GM13977 (cell line): ENCODE measurements around the gene RGS19.

Experiments used
- DNase-seq: peaks from one replicate; pipeline ENCODE4 v3.0.0; 2012; ENCODE audit warnings: low spot score
- in situ Hi-C: fragments of 300-500 bp; cut with MboI; formaldehyde crosslinking; loops from one replicate; pipeline ENCODE4 v1.12.0; 2022; ENCODE audit warnings: low sequenced_read_pairs, low pct_unique_long_range_greater_than_20kb, mixed read lengths, inconsistent platforms; ENCODE audit not compliant: unreplicated experiment
- TF ChIP-seq, protein P1 (sequence below): IDR thresholded peaks from 2 replicates; pipeline ENCODE4 v1.5.1; 2012; ENCODE audit warnings: mild to moderate bottlenecking, control low read depth; ENCODE audit not compliant: insufficient read depth; ENCODE audit errors: extremely low read depth, missing control alignments

RGS19 gene

DNA sequence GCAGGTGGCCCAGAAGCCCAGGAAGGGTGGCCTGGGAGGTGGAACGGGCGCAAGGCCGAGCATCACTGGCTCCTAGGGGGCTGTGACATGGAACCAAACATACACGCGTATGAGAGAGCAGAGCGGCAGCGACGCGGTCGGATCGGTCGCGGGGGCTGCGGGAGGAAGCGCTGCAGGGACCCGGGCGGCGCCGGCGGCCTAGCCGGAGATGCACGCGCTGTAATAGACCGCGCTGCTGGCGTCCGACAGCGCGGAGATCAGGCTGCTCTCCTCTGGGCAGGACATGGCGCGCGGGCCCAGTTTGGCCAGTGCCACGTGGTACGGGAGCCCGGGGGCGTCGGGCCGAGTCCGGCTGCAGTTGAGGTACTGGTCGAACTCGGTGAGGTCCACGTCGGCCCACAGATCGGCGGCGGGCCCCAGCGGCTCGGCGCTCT is 31.3 kb downstream of the RGS19 start:
- TF ChIP-seq, protein P1, sequence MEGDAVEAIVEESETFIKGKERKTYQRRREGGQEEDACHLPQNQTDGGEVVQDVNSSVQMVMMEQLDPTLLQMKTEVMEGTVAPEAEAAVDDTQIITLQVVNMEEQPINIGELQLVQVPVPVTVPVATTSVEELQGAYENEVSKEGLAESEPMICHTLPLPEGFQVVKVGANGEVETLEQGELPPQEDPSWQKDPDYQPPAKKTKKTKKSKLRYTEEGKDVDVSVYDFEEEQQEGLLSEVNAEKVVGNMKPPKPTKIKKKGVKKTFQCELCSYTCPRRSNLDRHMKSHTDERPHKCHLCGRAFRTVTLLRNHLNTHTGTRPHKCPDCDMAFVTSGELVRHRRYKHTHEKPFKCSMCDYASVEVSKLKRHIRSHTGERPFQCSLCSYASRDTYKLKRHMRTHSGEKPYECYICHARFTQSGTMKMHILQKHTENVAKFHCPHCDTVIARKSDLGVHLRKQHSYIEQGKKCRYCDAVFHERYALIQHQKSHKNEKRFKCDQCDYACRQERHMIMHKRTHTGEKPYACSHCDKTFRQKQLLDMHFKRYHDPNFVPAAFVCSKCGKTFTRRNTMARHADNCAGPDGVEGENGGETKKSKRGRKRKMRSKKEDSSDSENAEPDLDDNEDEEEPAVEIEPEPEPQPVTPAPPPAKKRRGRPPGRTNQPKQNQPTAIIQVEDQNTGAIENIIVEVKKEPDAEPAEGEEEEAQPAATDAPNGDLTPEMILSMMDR = no peak
- in situ Hi-C loops = no loop called here
- no peak for DNase-seq

DNA sequence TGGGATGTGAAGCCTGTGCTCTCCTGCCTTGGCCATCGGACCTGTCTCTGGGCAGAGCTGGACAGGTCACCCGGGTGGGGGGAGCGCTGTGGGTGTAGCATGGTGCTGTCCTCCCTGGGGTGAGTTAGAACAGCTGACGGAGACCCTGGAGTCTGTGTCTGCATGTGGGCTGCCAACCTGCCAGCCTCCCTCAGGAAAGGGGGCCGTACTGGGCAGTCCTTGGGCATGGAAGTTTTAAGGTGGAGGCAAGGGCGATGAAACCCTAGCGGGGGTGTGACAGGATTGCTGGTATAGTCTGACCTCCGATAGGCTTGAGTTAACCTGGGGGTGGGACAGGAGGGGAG is 32.3 kb downstream of the RGS19 start:
- TF ChIP-seq, protein P1 = no peak
- in situ Hi-C loops = no loop called here
- no peak for DNase-seq

DNA sequence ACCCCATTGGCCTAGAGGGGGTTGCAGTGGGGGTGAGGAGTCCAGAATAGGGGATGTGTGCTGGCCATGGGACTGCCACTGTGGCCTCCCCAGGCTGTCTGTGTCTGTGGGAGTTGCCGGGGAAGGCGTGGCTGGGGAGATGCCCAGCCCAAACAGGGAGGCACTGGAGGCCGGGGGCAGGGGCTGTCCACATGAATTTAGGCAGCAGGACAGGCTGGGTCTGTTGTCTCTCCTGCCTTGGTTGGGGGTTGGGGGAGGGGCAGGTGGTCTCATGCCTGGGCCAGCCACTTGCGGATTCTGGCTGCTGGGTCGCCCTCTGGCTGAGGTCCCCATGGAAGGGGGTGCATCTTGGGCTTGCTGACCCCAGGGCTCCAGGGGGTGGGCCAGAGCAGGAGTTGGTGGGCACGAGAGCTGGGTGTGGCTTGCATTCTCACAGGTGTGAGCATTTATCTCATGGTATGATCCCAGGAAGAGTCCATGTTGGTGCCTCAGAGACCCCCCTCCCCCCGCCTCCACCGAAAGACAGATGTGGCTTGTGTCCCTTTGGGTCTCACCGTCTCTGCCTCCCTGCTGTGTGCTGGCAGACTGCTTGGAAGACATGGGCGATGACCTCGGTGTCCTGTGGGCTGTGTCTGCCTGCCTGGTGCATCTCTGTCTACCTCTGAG is 33.8 kb downstream of the RGS19 start:
- TF ChIP-seq, protein P1 = no peak
- in situ Hi-C loops = no loop called here
- DNase-seq = no peak

DNA sequence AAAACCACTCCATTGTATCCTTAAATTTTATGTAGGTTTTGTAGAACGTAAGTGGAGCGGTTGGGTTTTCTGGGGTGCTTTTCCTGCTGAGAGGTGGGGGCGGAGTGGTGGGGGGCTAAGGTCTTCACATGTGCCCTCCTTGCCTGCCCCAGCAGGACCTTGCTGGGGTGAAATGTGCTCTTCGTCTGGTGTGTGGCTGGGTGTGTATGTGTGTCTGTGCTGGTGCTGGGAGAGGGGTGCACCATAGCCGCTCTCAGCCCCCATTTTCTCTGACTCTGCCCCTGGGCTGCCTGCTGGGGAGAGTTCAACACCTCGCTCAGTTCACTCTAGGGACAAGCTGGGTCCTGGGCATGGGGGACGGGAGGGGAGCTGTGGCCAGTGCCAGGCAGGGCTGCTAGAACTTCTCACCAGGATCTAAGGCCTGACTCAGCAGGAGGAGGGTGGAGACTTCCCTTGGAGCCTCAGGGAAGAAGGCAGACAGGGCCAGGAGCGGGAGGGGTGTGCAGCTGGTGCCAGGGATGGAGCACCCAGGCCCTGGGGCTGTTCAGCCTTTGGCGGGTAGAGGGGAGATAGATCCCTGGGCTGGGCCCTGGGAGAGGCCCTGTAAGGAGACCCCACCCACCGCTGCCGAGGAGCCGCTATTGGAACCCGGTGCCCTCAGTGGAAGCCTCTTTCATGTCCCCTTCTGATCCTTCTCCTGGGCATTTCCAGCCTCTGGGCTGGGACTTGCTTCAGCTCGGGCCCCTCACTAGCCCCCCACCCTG is 34.7 kb downstream of the RGS19 start:
- no peak for DNase-seq
- in situ Hi-C loops = no loop called here
- TF ChIP-seq, protein P1 = no peak

DNA sequence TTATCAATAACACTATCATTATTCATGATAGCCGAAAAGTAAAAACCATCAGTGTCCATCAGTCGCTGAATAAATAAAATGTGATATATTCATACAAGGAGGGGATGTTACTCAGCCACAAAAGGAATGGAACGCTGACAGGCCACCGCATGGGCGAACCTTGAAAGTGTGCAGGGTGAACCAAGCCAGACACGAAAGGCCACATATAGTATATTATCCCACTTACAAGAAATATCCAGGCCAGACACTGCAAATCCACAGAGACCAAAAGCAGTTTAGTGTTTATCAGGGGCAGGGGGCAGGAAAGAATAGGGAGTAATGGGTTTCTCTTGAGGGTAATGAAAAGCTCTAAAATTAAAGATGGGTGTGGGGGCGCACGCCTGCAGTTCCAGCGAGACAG is 35.5 kb downstream of the RGS19 start:
- in situ Hi-C loops = no loop called here
- TF ChIP-seq, protein P1 = no peak
- no peak for DNase-seq

DNA sequence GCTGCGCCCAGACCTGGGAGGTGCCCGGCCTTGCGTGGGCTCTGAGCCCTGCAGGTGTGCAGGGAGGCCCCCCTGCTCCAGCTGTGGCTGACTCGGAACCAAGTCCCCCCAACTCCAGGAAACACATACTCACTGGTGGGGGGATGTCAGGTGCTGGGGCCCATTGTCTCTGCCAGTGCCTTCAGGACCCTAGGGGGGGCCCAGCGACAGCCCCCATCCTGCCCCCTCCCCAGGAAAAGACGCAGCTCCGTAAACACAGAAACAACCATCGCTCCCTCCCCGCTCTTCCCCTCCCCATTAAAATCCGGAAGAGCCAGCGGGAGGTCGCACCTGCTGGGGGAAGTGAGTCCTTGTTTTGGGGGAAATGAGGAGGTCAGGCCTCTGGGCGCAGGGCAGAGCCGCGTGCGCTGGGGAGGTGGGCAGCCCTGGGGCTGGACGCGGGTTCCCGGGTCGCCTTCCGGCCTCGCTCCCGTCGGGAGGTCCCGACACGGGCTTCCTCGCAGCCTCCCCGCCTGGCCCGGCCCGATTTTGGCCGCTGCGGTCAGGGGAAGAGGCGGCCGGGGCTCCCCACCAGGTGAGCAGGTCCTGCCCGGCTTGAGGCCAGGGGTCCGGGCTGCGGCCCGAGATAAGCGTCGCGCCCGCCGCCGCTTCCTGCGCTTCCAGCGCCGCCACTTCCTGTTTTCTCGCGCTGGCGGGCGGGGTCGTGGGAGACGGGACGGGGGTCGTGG is 37.1 kb downstream of the RGS19 start:
- TF ChIP-seq, protein P1 = no peak

More for the DNA sequence above, 37.1 kb downstream of the RGS19 start:
- in situ Hi-C loops = no loop called here
- peak; percentile 63 for DNase-seq
